Measurements from ENCODE around the gene RRAGC. TPM values are rescaled to one million over a fixed set of nuclear protein-coding genes. Genes with fewer than 3 reads are reported as not detected.

The RRAGC gene
- total and polyA plus RNA-seq, 10 of the 15 experiments (the other 5 are each of a cell fraction or from before 2014, with no cell fraction given): 5.5 to 22.1 (median 15.0) TPM

- TF ChIP-seq CUX1 (IDR thresholded peaks at IDR 0.05; ENCODE audit: insufficient replicate concordance, low read depth, low read length) (no peak), IKZF1 (conservative IDR thresholded peaks at IDR 0.05) (no peak), ZBTB33 (IDR thresholded peaks at IDR 0.05) (no peak), HCFC1 (IDR thresholded peaks at IDR 0.05; ENCODE audit: low read length) (no peak), CREM (IDR thresholded peaks at IDR 0.05; ENCODE audit: low read depth) (no peak), HSF1 (IDR thresholded peaks at IDR 0.05; ENCODE audit: low read depth, low read length) (no peak), SPI1 (IDR thresholded peaks at IDR 0.05; ENCODE audit: borderline replicate concordance, insufficient read depth, low read depth, low read length) (no peak), JUNB (IDR thresholded peaks at IDR 0.05) (no peak)
These were observed 29.1 kb upstream of the RRAGC start (continued) for GRCh38 chr1:38888423-38889333.
